Activated T-helper 2 cell treated with anti-CD3 and anti-CD28 coated beads, Interferon-gamma antibody, Interleukin-2, Interleukin-4, amounts not matched to agents 10 μg/mL and 5 μg/mL and 100 μg/mL, durations not matched to agents 14 hours and 24 hours and 36 hours (primary cell): ENCODE measurements around the gene TTLL4. TPM values are rescaled to one million over a fixed set of nuclear protein-coding genes. Genes with fewer than 3 reads are reported as not detected.

Experiments
- total RNA-seq: library from RNA; stranded (reverse); gene quantifications from 2 replicates; pipeline ENCODE4 v1.2.3, GENCODE V29; 2022

Gene TTLL4
- total RNA-seq, 1 donor from 2014 or later = 55.7 TPM

Other genes starting within 250 kb of the TTLL4 start
- gene USP37, start 142.5 kb upstream of the TTLL4 start, total RNA-seq = 40.7 and 43.7 TPM in 2 replicates
- gene CNOT9, start 142.0 kb upstream of the TTLL4 start, total RNA-seq = 127 and 135 TPM in 2 replicates
- gene PLCD4, start 102.9 kb upstream of the TTLL4 start, total RNA-seq = 0.18 and 0.23 TPM in 2 replicates
- 48.7 and 51.0 TPM in 2 replicates for gene ZNF142, start 51.2 kb upstream of the TTLL4 start, total RNA-seq
- gene BCS1L, start 51.2 kb upstream of the TTLL4 start, total RNA-seq = 77.3 and 83.1 TPM in 2 replicates
- 21.6 and 25.8 TPM in 2 replicates for gene RNF25, start 38.8 kb upstream of the TTLL4 start, total RNA-seq
- gene STK36, start 38.7 kb upstream of the TTLL4 start, total RNA-seq = 14.4 and 17.9 TPM in 2 replicates
- not detected in 2 replicates for gene CYP27A1, start 71.3 kb downstream of the TTLL4 start, total RNA-seq
- gene PRKAG3, start 121.0 kb downstream of the TTLL4 start, total RNA-seq = not detected in 2 replicates
- gene WNT6, start 149.0 kb downstream of the TTLL4 start, total RNA-seq = not detected in 2 replicates
- gene WNT10A, start 170.0 kb downstream of the TTLL4 start, total RNA-seq = 0.18 and 0.59 TPM in 2 replicates
- not detected in 2 replicates for gene CDK5R2, start 248.8 kb downstream of the TTLL4 start, total RNA-seq